ENCODE measurements around the gene PSG1. TPM values are rescaled to one million over a fixed set of nuclear protein-coding genes. Genes with fewer than 3 reads are reported as not detected.
"Not testable (repeated sequence)": the region's sequence is repeated elsewhere in the genome, so short reads cannot be mapped to it uniquely, and the experiment has no call there.

Gene PSG1
- total RNA-seq, 1 experiment from 2014 or later: not detected

DNA sequence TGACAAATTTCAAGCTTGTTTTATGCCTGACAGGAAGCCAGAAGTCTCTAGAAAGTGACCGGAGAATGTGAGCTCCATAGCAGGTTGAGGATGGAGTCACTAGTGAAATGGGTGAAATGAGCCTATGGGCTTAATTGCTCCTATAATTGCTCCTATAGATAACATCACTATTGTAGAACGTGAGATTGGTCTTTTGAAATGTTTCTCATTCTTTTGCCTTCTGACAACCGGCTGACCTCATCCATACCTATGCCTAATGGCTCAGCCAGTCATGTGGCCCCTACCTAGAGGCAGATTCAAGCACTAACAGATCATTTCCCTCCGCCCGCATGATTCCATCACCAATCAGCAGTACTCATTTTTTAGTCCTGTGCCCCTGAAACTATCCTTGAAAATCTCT, 34.0 kb upstream of the PSG1 start:
- H4K8ac ChIP-seq (replicated peaks; ENCODE audit: insufficient read length, low read depth, low read length); H2BK12ac ChIP-seq (ENCODE audit: insufficient read length, low read depth, low read length); H4K20me1 ChIP-seq (ENCODE audit: control insufficient read depth, insufficient read depth, insufficient read length); H3K4ac ChIP-seq (ENCODE audit: low read depth, low read length); DNase-seq; H3K27ac Mint-ChIP-seq; H2BK5ac ChIP-seq (ENCODE audit: insufficient read length, low read length); H3K4me1 Mint-ChIP-seq; H3K14ac ChIP-seq (ENCODE audit: insufficient read depth, low read length); H3K4me1 ChIP-seq (ENCODE audit: insufficient read depth, low read length); H3K79me2 ChIP-seq (ENCODE audit: insufficient read depth, low read length); H3K4me3 Mint-ChIP-seq; H3K4me2 ChIP-seq (ENCODE audit: insufficient read depth, insufficient read length, low read length); H4K5ac ChIP-seq (ENCODE audit: insufficient read length, low read depth, low read length); H3K56ac ChIP-seq (ENCODE audit: insufficient read length, low read depth, low read length); H3K23me2 ChIP-seq (ENCODE audit: insufficient read length, low read depth, low read length, poor library complexity, severe bottlenecking); H3K27me3 Mint-ChIP-seq (ENCODE audit: low read depth); H2AK5ac ChIP-seq (ENCODE audit: insufficient read length, low read length); H3K9ac ChIP-seq (ENCODE audit: extremely low read depth, insufficient read length, low read length); H3K79me1 ChIP-seq (ENCODE audit: insufficient read depth, low read depth, low read length, poor library complexity, severe bottlenecking); H3K18ac ChIP-seq (ENCODE audit: insufficient read length, low read depth, low read length); H2BK120ac ChIP-seq (ENCODE audit: low read depth, low read length, poor library complexity, severe bottlenecking); H3K23ac ChIP-seq (ENCODE audit: insufficient read length, low read depth, low read length); H2AFZ ChIP-seq (ENCODE audit: low read length); H3K27me3 ChIP-seq (ENCODE audit: insufficient read depth, low read length); H3T11ph ChIP-seq (ENCODE audit: low read length); H4K91ac ChIP-seq (ENCODE audit: insufficient read length, low read depth, low read length); H3K27ac ChIP-seq (ENCODE audit: insufficient read length, low read depth, low read length); H2BK15ac ChIP-seq (ENCODE audit: low read depth, low read length); H2BK20ac ChIP-seq (ENCODE audit: low read depth, low read length, poor library complexity, severe bottlenecking): not testable (repeated sequence)
- WGBS (ENCODE audit: extremely low coverage, insufficient read length, low lambda C conversion rate): no CpG with 5 or more reads among the region's 5 CpGs
- peaks cover 93 to 95% of the 10 kb centered on the region in 2 experiments for H3K9me3 Mint-ChIP-seq
- H3K9me3 ChIP-seq (ENCODE audit: control insufficient read depth, low read depth, low read length): peaks cover 80% of the 10 kb centered on the region
- peaks cover 14 to 30% (median 15%) of the 10 kb centered on the region in 3 experiments; a peak in 6 of 7 replicates for H3K36me3 Mint-ChIP-seq (ENCODE audit: insufficient read depth in 1 of 3, low read depth in 3 of 3)

DNA sequence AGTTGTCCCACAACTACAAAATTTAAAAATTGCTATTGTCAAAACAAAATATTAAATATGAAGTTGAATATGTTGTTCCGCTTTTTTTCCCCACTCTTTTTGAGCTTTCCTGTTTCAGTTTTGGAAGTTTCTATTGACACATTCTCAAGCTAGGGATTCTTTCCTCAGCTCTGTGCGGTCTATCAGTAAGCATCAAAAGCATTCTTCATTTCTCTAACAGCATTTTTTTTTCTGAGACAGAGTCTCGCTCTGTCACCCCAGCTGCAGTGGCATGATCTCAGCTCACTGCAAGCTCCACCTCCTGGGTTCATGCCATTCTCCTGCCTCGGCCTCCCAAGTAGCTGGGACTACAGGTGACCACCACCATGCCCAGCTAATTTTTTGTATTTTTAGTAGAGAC, 33.4 kb upstream of the PSG1 start:
- not testable (repeated sequence) for H2AFZ ChIP-seq (ENCODE audit: low read length); H3K79me2 ChIP-seq (ENCODE audit: insufficient read depth, low read length); H4K91ac ChIP-seq (ENCODE audit: insufficient read length, low read depth, low read length); H2BK5ac ChIP-seq (ENCODE audit: insufficient read length, low read length); H2BK15ac ChIP-seq (ENCODE audit: low read depth, low read length); H3K27ac Mint-ChIP-seq; DNase-seq; H3K23me2 ChIP-seq (ENCODE audit: insufficient read length, low read depth, low read length, poor library complexity, severe bottlenecking); H3K4me1 Mint-ChIP-seq; H3K27ac ChIP-seq (ENCODE audit: insufficient read length, low read depth, low read length); H3K4ac ChIP-seq (ENCODE audit: low read depth, low read length); H2BK120ac ChIP-seq (ENCODE audit: low read depth, low read length, poor library complexity, severe bottlenecking); H2BK12ac ChIP-seq (ENCODE audit: insufficient read length, low read depth, low read length); H2AK5ac ChIP-seq (ENCODE audit: insufficient read length, low read length); H3K56ac ChIP-seq (ENCODE audit: insufficient read length, low read depth, low read length); H3K18ac ChIP-seq (ENCODE audit: insufficient read length, low read depth, low read length); H3K27me3 Mint-ChIP-seq (ENCODE audit: low read depth); H2BK20ac ChIP-seq (ENCODE audit: low read depth, low read length, poor library complexity, severe bottlenecking); H3K23ac ChIP-seq (ENCODE audit: insufficient read length, low read depth, low read length); H3K9ac ChIP-seq (ENCODE audit: extremely low read depth, insufficient read length, low read length); H3K4me2 ChIP-seq (ENCODE audit: insufficient read depth, insufficient read length, low read length); H3K79me1 ChIP-seq (ENCODE audit: insufficient read depth, low read depth, low read length, poor library complexity, severe bottlenecking); H3K4me3 Mint-ChIP-seq; H4K5ac ChIP-seq (ENCODE audit: insufficient read length, low read depth, low read length); H3K4me1 ChIP-seq (ENCODE audit: insufficient read depth, low read length); H4K20me1 ChIP-seq (ENCODE audit: control insufficient read depth, insufficient read depth, insufficient read length); H3K14ac ChIP-seq (ENCODE audit: insufficient read depth, low read length); H4K8ac ChIP-seq (replicated peaks; ENCODE audit: insufficient read length, low read depth, low read length); H3T11ph ChIP-seq (ENCODE audit: low read length); H3K27me3 ChIP-seq (ENCODE audit: insufficient read depth, low read length)
- peaks cover 93 to 95% of the 10 kb centered on the region in 2 experiments for H3K9me3 Mint-ChIP-seq
- H3K36me3 Mint-ChIP-seq (ENCODE audit: insufficient read depth in 1 of 3, low read depth in 3 of 3): peaks cover 8 to 26% (median 14%) of the 10 kb centered on the region in 3 experiments; a peak in 6 of 7 replicates
- H3K9me3 ChIP-seq (ENCODE audit: control insufficient read depth, low read depth, low read length): peaks cover 79% of the 10 kb centered on the region
- no CpG with 5 or more reads among the region's 4 CpGs for WGBS (ENCODE audit: extremely low coverage, insufficient read length, low lambda C conversion rate)

Data from H9 (cell line).